ENCODE measurements around the gene POLD1. TPM values are rescaled to one million over a fixed set of nuclear protein-coding genes. Genes with fewer than 3 reads are reported as not detected.

POLD1 gene
- total RNA-seq, 1 donor from 2014 or later, result 35.1 TPM

DNA sequence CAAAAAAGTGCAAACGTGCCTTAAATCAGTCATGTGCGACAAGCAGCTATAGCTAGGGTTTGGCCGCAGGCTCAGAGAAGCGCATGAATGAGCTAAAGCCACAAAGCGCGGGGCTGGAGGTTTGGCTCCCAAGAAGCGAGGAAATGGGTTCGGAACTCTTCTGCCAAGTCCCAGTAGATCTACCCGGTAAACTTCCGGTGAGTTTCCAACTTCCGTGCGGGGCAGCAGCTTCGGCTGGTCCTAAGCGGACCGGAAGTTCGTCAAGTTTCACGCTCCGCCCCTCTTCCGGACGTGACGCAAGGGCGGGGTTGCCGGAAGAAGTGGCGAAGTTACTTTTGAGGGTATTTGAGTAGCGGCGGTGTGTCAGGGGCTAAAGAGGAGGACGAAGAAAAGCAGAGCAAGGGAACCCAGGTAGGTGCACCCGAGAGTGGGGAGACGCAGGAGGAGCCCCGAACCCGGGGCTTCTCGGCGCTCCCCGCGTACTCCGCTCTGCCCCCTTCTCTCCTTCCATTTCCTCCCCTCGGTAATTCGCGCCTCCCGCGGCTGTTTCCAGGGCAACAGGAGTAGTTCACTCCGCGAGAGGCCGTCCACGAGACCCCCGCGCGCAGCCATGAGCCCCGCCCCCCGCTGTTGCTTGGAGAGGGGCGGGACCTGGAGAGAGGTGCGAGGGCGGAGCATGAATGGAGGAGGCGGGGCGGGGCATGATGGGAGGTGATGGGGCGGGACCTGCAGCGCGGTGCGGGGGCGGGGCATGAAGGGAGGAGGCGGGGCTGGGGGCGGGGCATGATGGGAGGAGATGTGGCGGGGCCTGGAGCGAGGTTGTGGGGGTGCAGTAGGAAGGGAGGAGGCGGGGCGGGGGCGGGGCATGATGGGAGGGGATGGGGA, 7.7 kb upstream of the POLD1 start, which contains the start of gene NR1H2:
Gene NR1H2 (plus strand): TSS at position 292 of the 885 bp plus-strand sequence. CDS start 1,149 bp downstream, outside the sequence.
- peak within 1 kb of the TSS; percentile 100 for H3K27ac ChIP-seq
- no peaks in the 10 kb centered on the region for H3K9me3 ChIP-seq
- peaks cover 28% of the 10 kb centered on the region for H3K4me1 ChIP-seq
- peaks cover 42% of the 10 kb centered on the region for H3K36me3 ChIP-seq
- DNase-seq, result peak; percentile 95
- no peaks in the 10 kb centered on the region for H3K27me3 ChIP-seq (ENCODE audit: low read depth)
- H3K4me3 ChIP-seq, result peak within 1 kb of the TSS; percentile 94
- intact Hi-C loops (cut with DNase I), result no loop called here
- ATAC-seq, result peak; percentile 92 to 94
- TF ChIP-seq, protein P1, sequence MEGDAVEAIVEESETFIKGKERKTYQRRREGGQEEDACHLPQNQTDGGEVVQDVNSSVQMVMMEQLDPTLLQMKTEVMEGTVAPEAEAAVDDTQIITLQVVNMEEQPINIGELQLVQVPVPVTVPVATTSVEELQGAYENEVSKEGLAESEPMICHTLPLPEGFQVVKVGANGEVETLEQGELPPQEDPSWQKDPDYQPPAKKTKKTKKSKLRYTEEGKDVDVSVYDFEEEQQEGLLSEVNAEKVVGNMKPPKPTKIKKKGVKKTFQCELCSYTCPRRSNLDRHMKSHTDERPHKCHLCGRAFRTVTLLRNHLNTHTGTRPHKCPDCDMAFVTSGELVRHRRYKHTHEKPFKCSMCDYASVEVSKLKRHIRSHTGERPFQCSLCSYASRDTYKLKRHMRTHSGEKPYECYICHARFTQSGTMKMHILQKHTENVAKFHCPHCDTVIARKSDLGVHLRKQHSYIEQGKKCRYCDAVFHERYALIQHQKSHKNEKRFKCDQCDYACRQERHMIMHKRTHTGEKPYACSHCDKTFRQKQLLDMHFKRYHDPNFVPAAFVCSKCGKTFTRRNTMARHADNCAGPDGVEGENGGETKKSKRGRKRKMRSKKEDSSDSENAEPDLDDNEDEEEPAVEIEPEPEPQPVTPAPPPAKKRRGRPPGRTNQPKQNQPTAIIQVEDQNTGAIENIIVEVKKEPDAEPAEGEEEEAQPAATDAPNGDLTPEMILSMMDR (IDR thresholded peaks at IDR 0.05), result no peak

DNA sequence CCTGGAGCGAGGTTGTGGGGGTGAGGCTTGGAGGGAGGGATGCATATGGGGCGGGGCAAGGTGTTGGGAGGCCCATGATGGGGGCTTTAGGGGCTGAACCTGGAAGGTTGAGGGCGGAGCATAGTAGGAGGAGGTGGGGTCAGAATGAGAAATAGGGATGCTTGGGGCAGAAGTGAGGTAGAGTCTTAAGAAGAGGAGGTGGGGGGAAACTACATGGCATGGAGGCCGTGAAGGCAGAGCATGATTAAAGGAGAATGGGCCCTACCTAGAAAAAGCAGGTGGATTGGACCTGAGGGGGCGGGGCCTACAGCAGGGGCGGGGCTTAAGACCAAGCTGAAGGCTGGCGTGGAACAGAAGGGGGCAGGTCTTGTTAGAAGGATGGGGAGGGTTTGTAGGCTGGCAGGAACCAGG, 7.1 kb upstream of the POLD1 start:
- intact Hi-C loops (cut with DNase I), result no loop called here
- Histone ChIP-seq H3K4me1 (peaks cover 24% of the 10 kb centered on the region), H3K27ac (no peak overlapping the region), H3K4me3 (no peak overlapping the region), H3K27me3 (ENCODE audit: low read depth) (no peaks in the 10 kb centered on the region), H3K9me3 (no peaks in the 10 kb centered on the region), H3K36me3 (peaks cover 48% of the 10 kb centered on the region)
- ATAC-seq (peak; percentile 8 to 22), DNase-seq (no peak)
- TF ChIP-seq, protein P1 (IDR thresholded peaks at IDR 0.05), result no peak

DNA sequence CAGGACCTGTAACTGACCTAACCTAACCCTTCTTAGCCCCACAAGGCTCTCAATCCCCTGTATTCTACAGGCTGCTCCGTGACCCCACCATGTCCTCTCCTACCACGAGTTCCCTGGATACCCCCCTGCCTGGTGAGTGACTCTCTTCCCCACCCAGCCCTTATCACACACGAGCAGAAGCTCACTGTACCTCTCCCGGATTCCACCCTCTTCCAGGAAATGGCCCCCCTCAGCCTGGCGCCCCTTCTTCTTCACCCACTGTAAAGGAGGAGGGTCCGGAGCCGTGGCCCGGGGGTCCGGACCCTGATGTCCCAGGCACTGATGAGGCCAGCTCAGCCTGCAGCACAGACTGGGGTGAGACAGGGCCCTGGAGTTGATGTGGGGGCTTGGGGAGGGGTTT, 6.6 kb upstream of the POLD1 start:
- Histone ChIP-seq H3K27me3 (ENCODE audit: low read depth) (no peaks in the 10 kb centered on the region), H3K36me3 (peaks cover 53% of the 10 kb centered on the region), H3K9me3 (no peaks in the 10 kb centered on the region), H3K4me3 (no peak overlapping the region), H3K4me1 (peaks cover 24% of the 10 kb centered on the region), H3K27ac (no peak overlapping the region)
- TF ChIP-seq, protein P1 (IDR thresholded peaks at IDR 0.05), result no peak
- no peak for DNase-seq
- no peak for ATAC-seq
- intact Hi-C loops (cut with DNase I), result no loop called here

DNA sequence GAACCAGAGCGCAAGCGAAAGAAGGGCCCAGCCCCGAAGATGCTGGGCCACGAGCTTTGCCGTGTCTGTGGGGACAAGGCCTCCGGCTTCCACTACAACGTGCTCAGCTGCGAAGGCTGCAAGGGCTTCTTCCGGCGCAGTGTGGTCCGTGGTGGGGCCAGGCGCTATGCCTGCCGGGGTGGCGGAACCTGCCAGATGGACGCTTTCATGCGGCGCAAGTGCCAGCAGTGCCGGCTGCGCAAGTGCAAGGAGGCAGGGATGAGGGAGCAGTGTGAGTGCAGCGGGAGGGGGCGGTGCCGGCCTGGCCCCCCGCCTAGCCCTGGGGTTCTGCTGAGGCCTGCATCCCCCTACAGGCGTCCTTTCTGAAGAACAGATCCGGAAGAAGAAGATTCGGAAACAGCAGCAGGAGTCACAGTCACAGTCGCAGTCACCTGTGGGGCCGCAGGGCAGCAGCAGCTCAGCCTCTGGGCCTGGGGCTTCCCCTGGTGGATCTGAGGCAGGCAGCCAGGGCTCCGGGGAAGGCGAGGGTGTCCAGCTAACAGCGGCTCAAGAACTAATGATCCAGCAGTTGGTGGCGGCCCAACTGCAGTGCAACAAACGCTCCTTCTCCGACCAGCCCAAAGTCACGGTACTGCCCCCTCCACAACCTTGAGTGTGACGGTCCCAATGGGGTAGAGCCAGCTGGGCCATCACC, 5.8 kb upstream of the POLD1 start:
- intact Hi-C loops (cut with DNase I), result no loop called here
- Histone ChIP-seq H3K36me3 (peaks cover 60% of the 10 kb centered on the region), H3K9me3 (no peaks in the 10 kb centered on the region), H3K4me1 (peaks cover 29% of the 10 kb centered on the region), H3K27ac (no peak overlapping the region), H3K27me3 (ENCODE audit: low read depth) (no peaks in the 10 kb centered on the region), H3K4me3 (no peak overlapping the region)
- ATAC-seq (no peak), DNase-seq (no peak)
- TF ChIP-seq, protein P1 (IDR thresholded peaks at IDR 0.05), result no peak

DNA sequence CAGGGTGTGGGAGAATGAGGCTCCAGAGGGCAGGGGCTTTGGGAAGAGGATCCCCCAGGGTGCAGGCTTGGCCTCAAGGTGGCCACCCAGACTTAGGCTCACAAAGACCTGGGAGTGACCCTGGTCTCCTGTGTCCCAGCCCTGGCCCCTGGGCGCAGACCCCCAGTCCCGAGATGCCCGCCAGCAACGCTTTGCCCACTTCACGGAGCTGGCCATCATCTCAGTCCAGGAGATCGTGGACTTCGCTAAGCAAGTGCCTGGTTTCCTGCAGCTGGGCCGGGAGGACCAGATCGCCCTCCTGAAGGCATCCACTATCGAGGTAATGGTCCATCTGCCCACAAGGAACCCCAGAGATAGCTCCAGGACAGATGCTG, 5.3 kb upstream of the POLD1 start:
- Histone ChIP-seq H3K27me3 (ENCODE audit: low read depth) (no peaks in the 10 kb centered on the region), H3K4me1 (peaks cover 33% of the 10 kb centered on the region), H3K9me3 (no peaks in the 10 kb centered on the region), H3K36me3 (peaks cover 60% of the 10 kb centered on the region), H3K4me3 (no peak overlapping the region), H3K27ac (no peak overlapping the region)
- intact Hi-C loops (cut with DNase I), result no loop called here
- no peak for ATAC-seq
- no peak for DNase-seq
- TF ChIP-seq, protein P1 (IDR thresholded peaks at IDR 0.05), result no peak
